RKO (cell line): ENCODE results near the gene SLFN12L.
"Not testable (repeated sequence)": the region's sequence is repeated elsewhere in the genome, so short reads cannot be mapped to it uniquely, and the experiment has no call there.

ENCODE experiments used
- DNase-seq: peaks from one replicate; pipeline ENCODE4 v3.0.0-alpha.2; 2016; ENCODE audit warnings: low spot score

SLFN12L gene

GRCh38 chr17:35496451-35497290, 40.8 kb downstream of the SLFN12L start:
- no peak for DNase-seq

- no peak for DNase-seq
Observed at GRCh38 chr17:35493040-35493439, 44.4 kb downstream of the SLFN12L start.

GRCh38 chr17:35491417-35491816, 46.1 kb downstream of the SLFN12L start:
- no peak for DNase-seq

DNA sequence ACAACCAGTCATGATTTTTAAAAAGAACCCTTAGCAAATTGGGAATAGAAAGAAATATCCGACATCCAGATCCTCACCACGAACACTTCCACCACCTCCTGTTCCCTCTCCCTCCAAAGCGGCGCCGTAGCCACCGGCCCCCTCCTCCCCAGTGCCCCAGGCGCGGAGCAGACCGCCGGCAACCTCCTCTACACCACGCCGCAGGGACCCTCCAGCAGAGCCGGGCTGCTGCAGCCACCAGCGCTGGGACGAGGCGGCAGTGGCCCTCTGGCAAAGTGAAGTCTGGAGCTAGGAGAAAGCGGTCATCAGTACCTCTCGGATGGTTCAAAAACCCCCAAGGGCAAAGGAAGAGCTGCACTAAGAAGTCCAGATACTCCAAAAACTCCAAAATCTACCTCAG, 47.5 kb downstream of the SLFN12L start:
- no peak for DNase-seq

DNA sequence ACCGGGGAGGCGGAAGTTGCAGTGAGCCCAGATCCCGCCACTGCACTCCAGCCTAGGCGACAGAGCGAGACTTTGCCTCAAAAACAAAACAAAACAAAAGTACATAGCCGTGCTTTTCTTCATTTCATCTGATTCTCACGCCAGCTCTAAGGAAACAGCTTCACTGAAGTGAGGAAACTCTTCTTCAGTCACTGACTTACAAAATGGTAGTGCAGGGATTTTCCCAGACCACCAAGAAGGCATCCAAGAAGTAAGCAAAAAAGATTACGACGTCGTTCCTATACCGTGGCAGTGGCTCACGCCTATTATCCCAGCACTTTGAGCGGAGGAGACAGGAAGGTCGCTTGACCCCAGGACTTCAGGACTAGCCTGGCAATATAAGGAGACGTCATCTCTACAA, 48.5 kb downstream of the SLFN12L start:
- DNase-seq, result no peak

GRCh38 chr17:35486920-35487732, 50.4 kb downstream of the SLFN12L start:
- DNase-seq, result no peak

DNA sequence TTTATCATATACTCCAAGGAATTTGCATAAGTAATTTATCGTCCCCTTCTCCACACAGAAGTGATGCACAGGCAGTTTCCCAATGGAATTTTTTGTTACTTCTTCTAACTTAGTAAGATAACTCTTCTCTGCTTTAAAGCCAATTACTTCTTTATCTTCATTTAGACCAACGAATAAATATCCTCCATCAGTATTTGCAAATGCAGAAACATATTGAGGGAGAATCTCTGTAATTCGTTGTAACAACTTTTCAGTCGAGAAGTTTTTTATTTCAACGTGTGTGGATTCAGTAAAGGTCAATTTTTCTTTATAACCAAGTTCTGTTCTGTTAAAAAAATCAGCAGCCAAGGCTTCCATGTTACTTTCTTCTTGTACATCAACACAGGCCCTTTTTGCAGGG, 58.2 kb downstream of the SLFN12L start:
- DNase-seq, result no peak

DNA sequence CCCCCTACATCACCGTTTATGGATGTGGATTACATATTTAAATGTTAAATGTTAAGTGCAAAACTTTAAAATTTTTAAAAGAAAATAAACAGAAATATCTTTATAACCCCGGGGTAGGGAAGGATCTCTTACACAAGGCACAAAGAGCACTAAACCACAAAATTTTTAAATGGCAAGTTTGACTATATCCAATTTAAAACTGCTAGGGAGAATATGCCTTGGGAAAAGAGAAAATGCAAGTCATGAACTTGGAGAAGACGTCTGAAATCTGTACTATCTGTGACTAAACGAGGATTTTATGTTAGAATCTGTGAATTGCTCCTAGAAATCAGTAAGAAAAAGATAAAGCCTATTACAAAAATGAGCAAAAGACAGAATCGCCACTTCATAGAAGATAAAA, 60.2 kb downstream of the SLFN12L start:
- DNase-seq, result no peak

DNA sequence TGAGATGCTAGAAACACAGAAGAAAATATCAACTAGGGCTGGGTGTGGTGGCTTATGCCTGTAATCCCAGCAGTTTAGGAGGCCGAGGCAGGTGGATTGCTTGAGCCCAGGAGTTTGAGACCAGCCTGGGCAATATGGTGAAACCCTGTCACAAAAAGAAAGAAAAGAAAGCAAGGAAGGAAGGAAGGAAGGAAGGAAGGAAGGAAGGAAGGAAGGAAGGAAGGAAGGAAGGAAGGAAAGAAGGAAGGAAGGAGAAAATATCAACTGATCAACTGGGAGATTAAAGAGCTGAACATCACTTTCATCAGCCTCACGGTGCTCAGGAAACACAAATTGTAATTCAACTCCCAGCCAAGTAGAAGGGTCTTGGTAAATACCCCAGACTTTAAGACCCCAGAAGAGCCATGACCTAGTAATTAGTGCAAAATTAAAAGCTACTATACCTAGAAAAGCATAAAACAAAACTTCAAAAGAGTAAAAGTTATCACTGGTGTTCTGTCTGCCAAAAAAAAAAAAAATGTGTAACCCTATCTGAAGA, 61.1 kb downstream of the SLFN12L start:
- no peak for DNase-seq

DNA sequence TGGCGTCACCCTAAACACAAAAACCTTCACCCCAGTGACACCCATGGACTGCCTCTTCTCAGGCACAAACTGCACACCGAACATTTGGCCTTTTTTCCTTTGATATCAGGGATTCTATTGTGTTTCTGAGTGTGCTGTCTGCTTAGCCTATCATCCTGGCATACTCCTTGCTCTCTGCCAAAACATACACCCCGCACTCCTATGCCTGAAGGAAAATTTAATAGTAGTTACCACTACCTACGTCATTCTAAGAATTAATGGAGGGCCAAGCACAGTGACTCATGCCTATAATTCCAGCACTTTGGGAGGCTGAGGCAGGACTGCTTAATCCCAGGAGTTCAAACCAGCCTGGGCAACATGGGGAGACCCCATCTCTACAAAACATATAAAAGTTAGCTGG, 69.0 kb downstream of the SLFN12L start:
- no peak for DNase-seq

- no peak for DNase-seq
Observed at GRCh38 chr17:35467824-35468223, 69.7 kb downstream of the SLFN12L start.

- DNase-seq, result no peak
Observed at GRCh38 chr17:35460354-35460851, 77.1 kb downstream of the SLFN12L start.

- not testable (repeated sequence) for DNase-seq
Observed at GRCh38 chr17:35454035-35454434, 83.4 kb downstream of the SLFN12L start.

GRCh38 chr17:35453171-35453570, 84.3 kb downstream of the SLFN12L start:
- DNase-seq, result no peak

GRCh38 chr17:35449371-35449931, 88.0 kb downstream of the SLFN12L start:
- no peak for DNase-seq

- no peak for DNase-seq
Observed at GRCh38 chr17:35448899-35449227, 88.6 kb downstream of the SLFN12L start.

DNA sequence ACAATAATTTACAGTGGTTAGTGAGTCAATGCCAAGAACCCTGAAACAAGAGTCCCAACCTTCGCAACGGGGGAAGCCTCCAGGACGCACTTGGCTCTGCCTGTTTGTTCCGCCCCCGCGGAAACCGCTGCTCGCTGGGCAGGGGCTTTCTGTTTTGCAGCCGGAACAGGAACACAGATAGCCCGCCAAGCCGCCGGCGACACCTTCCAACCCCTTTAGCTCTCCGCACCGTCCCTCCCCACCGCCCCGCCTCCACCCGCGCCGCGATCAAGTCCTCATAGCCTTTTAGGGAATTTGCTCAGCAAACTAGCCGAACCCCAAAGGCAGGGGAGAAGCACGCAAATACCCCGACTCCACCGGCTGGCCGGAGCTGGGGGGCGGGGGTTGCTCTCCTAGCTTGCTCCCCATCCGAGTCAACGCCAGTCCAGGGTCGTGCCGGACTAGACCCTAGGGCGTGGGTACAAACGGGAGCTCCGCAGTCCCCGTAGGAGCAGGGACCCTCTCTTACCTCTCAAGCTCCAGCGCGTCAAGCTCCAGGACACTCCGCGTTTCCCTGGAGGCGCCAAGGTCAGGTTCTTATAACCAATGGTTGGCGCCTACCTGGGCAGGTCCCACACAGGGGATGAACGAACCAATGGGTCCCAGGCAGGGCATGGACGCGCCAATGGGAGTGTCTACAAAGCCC, 89.1 kb downstream of the SLFN12L start, which contains the start of gene SLFN13:
Gene SLFN13 (minus strand): TSS at position 553 of the 685 bp plus-strand sequence. CDS start 3,086 bp downstream, outside the sequence.
- DNase-seq, result no peak

DNA sequence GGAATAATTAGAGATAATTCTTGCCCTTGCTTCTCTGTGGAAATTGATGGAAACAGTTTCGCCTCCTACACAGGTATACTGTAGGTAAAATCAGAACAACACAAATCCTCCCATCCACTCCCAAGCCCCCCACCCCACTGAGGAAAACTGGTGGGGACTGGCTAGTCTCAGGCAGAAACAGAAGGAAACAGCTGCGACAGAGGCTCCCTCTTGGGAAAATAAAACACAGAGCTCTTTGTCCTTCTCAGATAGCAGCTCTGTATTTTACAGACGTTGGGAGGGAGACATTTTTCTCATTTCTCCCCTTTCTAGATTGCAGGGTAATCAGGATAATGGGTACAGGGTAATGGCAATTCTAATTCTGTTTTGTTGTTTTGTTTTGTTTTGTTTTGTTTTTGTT, 90.0 kb downstream of the SLFN12L start:
- no peak for DNase-seq

GRCh38 chr17:35438433-35438832, 99.0 kb downstream of the SLFN12L start:
- DNase-seq, result no peak

GRCh38 chr17:35433075-35433894, 104.2 kb downstream of the SLFN12L start:
- peak; percentile 95 for DNase-seq
